Lung microvascular endothelial cell (primary cell): ENCODE data around the gene MMP7. TPM values are rescaled to one million over a fixed set of nuclear protein-coding genes. Genes with fewer than 3 reads are reported as not detected.

Experiments
- DNase-seq, 2 donors: peaks; one replicate each; pipeline versions ENCODE4 v3.0.0 to v3.0.0-alpha.2; 2010; ENCODE audit warnings: low read depth in 2 of 2
- total RNA-seq: library from RNA; depleted of rRNA; stranded (reverse); fragments of >200 nt; gene quantifications from 2 replicates; pipeline ENCODE4 v1.2.1, GENCODE V29; 2014

MMP7 gene
- total RNA-seq, 1 donor from 2014 or later = 0.20 TPM

DNA sequence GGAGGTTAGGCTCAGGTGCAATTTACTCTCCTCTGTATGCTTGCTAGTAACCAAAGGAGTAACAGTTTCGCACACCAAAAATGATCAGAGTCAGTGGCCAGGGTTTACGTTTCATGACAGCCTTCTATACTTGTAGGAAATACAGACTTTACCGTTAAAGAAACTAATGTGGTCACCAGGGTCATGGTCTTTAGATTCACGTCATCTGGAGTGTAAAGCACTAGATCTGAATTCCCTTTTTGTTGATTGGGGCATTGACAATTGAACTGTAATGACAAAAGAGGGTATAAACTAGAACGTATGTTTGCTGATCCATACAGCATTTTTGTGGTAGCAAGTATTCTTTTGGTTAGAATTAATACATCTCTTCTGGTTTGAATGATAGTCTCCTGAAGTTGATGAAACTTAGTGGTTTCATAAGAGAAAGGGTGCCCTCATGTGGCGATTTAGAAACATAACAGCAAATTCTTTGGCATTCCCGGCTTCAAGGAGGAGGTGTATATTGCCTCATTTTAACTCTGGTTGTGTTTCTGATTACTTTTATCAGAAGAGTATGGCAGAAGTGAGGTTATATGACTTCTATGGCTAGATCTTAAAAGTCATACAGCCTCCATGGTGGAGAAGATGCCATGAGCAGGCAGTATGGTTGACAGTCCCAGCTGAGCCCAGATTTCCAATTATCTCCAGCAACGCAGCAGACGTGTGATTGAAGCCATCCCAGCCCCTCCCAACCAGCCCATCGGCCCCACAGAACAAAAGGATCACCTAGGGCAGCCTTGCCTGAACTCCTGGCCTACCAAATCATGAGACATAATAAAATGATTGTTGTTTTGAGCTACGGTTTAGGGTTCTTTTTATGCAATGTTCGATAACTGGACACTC, 35.1 kb downstream of the MMP7 start:
- DNase-seq = peak; percentile 89 to 91

DNA sequence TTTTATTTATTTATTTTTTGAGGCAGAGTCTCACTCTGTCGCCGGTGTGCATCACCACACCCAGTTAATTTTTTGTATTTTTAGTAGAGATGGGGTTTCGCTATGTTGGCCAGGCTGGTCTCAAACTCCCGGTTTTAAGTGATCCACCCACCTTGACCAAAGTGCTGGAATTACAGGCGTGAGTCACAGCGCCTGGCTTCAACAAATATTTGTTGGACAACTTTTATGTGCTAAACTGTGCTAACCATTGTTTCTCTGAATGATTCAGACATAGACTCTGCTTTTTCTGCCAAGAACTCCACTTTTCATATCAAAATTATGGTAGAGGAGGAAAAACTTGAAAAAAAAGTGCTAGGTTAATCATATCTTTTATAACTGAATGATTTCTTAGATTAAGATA, 36.3 kb downstream of the MMP7 start:
- DNase-seq = peak; percentile 75 to 83

DNA sequence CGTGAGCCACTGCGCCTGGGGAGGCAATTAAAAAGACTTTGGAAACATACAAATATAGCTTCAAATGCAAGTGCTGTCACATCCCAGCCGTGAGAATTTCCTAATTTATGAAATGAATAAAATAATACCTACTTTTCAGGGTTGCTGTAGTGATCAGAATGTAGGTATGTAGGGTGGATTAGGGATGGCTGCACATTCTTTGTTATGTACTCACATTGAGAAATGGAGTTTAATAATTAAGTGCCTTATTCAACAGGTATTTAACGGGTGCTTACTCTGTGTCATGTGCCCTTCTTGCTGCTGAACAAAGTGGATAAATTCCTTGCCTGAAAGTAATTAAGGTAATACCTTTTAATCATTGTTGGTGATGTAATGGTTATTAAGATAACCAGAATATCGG, 37.0 kb downstream of the MMP7 start:
- DNase-seq = no peak

DNA sequence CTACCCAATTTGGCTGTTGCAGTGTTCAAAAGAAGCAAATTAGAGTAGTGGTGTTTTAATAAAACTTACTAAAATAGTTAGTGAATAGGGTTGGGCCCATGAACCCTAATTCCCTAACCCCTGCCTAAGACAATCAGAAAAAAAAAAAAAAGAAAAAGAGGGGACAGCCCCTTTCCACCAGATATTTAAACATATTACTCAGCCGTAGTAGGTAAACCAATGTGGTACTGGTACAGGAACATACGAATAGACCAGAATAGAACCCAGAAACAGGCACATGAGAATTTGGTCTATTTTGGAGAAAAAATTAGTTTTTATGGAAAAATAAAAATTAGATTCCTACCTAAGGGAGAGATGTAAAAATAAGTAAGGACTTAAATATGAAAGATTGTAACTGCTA, 38.6 kb downstream of the MMP7 start:
- no peak for DNase-seq

DNA sequence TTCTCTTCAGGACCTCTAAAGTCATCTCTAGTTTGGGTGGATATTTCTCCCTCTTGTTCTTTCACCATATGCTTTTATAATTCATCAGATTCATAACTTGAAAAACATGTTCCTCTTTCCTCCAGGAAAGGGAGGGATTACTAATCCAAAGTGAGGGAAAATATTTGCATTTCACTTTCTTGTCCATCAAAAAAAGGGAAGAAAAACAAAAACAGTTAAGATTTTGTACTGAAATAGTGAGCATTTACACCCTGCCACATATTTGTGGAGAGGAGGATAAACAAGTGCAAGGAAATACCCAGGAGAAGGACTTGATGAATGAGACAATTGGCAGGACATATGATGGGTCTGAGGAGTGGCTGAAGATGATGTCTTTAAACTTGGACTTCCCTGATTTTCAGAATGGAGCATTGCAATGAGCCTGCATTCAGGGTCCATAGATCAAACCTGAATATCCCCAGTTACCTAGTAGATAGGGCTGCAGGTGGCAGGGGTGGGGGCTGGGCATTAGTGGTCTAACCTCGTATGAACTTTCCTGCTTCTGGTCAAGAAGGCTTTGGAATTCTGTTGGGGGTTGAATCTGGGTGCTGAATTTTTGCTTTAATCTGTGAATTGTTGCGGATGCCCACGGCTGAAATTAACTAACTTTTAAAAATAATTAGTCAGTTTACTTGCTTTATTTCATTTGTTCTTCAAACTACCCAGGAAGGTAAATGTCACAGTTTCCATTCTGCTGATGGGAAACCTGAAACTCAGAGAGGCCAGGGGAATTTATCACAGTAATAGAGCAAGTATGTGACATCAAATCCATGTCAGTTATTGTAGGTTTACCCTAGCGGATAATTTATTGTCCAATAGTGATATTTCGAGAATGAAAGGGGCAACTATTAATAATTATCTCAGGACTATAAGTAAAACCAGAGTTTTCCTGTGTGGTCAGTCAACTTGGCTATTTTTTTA, 41.1 kb downstream of the MMP7 start:
- no peak for DNase-seq

DNA sequence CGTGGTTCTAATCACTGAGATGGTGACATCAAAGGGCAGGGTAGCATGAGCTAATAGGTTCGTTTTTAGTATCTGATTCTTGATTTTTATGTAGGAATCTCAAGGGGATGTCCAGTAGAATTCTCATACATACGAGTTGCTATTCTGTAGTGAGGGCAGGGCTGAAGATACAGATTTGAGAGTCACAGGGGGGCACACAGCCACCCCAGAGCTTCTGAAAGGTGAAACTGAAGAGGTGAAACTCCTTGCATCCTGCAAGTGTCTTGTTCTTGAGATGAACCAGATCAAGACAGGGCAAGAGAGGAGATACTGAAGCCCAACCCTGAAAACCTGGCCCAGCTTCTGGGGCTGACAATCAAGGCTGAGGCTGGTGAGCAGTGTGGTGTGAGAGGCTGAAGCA, 42.3 kb downstream of the MMP7 start:
- DNase-seq = no peak

DNA sequence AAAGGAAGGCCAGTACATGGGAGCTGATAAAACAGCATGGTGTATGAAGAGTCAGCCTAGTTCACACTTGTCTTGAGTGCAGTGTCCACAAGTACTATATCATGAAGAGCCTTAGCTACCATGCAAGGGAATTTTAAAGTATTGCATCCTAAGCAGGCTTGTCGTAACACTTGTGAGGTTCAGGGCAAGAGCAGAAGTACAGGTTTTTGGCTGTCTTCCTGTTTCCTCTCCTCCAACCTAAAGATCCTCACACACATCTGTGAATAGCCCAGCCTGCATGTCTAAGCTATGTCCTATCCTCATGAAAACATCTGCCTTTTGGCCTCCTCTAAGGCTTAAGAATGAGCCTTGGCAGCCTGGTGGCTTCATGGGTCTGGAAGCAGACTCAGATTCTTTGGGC, 43.3 kb downstream of the MMP7 start:
- no peak for DNase-seq

DNA sequence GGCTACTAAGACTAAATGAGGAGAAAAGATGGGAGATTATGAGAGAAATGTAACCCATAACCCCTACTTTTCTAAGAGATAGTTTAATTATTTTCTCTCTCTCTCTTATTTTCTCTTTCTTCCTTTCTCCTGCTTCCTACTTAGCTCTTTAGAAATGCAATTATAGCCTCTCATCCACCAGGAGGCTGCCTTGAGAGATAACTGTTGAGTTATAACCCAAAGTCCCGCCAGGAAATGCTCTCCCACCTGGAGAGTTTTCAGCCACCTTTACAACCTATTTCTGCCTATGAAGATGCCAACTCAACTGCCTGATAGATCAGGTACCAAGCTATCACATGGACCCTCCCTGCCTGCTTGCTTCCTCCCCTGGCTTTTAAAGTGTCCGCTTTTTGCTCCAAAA, 44.0 kb downstream of the MMP7 start:
- DNase-seq = no peak

DNA sequence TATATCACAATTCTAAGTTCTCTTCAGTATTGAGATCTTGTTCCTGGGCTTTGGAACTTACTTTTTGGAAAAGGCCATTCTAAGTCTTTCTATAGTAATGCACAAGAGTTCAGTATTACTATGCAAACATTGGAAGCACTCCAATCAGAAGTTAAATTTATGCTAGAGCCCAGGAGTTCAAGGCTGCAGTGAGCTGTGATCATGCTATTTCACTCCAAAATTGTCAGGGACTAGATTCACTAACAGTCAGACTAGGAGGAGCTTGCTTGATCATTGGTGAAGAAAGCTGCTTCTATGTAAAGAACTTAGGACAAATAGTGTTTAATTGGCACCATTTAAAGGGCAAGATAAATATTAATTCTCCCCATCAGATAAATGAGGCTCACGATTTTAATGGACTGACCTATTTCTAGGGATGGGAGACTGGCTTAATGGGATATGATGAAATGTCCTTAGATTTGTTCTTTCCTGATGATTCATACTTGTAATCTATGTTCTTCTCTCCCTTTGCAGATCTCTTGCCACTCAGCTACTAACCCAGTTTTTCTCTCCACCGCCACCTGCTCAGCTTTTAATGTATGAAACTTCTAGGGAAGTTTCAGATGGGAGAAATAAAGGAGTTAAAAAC, 45.3 kb downstream of the MMP7 start:
- no peak for DNase-seq

DNA sequence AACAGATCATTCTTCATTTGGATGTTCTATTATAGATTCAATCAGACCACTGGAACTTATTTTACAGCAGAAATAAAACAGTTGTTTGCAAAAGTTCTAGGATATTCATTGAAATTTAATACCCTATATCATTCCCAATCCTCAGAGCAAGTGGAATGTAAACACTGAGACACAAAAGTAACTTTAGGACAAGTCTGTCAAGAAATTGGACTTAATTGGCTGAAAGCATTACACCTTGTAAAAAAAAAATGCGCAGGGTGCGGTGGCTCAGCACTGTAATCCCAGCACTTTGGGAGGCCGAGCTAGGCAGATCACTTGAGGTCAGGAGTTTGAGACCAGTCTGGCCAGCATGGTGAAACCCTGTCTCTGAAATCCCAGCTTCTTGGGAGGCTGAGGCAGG, 48.1 kb downstream of the MMP7 start:
- DNase-seq = no peak

DNA sequence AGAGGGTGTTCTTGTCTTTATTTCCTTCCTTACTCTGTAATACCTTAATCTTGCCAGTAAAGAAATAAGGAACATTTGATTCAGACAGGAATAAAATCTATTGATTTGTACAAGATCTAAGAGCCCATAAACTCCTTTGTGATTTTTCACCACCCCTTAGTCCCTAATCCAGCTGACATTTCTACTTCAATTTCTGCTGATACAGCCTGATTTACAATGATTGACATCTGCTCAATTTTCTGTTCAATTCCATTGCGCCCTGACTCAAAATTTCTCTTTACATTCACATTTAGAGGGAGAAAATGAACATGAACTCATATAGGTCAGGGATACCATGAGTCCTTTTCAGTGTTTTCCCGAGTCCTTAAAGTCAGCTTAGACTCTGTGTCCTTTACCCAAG, 50.8 kb downstream of the MMP7 start:
- DNase-seq = no peak

DNA sequence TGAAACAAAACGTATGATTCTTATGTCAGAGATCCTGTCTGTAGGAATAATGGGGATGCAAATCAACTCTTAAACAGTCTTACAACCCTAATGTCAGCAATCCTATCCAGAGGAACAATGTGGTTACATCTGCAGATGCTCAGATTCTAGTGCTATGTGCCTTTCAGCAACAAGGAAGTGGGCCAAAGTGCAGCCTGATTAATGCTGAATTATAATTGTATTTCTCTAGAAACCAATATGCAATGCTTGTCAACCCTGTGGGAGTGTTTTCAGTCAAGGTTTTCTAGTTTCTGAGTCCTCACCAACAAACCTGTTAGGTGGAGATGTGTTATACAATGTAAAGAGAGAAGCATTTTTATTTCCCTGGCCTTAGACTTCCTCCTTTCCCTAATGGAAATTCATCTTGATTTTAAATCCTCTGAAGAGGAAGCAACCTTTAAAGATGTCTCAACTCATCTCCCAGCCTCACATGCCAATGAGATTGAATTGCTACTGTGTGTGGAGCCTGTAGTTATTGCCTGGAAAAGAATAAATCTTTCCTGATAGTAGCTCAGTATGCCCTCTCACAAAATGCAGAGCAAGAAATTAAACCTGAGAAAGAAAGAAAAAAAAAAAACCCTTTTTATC, 51.8 kb downstream of the MMP7 start:
- no peak for DNase-seq

DNA sequence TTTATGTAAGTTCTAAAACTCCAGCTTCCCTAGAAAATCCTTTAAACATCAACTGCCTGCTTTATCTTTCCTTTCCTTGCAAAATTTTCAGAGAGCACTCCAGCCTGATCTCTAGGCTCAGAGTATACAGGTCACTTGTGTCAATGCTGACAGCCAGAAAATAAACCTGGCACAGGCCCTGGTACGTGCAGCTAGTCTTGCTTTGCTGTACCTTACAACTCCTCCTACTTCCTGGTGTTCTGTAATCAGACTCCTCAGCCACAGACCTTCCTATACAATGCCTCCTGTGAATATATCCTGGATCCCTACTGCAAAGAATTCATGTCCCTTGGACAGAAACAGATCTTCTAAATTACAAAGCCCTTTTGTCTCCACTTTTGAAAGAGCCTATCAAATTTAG, 53.7 kb downstream of the MMP7 start:
- peak; percentile 9 to 14 for DNase-seq

DNA sequence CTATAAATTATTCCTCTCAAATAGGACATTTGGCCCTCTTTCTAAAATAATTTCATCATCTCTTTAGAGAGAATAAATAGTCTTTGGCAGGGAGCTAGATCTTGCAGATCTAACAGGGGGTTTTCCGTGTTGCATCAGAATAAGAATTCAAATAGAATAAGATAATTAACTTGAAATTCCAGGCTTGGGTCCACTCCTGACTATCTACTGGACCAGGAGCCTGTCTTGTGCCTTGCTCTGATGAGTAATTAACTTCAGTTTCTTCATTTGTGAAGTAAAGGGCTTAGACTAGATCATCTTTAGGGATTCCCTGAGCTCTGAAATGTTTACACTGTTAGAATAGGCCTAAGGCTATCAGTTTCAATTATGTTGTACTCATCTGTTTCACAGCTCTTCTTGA, 54.5 kb downstream of the MMP7 start:
- no peak for DNase-seq

DNA sequence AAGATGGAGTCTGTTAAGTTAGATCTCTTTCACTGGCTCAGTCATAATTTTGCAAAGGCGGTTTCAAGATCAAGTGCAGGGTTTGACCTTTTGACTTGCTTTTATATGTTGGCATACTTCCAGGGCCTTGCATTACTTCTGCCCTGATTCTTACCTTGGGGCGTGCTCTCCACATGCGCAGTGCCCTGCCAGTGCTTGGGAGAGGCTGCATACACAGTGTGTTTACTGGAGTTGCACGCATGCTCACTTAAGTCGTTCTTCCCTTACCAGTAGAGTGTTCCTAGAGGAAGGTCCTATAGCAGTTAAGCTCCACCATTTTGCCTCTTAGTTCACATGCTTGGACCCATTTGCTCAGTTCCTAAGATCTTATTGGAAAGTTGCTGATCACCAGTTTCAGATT, 57.0 kb downstream of the MMP7 start:
- DNase-seq = no peak

DNA sequence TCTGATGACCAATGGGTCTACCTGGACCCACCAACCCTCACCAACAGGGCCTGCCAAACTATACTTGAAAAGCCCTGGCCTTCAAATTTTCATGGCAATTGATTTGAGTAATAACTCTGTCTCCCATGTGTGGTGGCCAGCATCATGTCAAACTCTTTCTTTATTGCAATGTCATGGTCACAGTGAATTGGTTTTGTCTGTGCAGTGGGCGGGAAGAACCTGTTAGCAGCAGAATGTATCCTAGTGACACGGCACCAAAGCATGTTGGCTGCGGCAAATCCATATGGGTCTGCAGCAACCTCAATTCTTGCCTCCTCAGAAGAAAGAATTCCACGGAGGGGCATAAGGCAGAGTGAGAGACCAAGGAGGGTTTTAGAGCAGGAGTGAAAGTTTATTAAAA, 58.4 kb downstream of the MMP7 start:
- no peak for DNase-seq

DNA sequence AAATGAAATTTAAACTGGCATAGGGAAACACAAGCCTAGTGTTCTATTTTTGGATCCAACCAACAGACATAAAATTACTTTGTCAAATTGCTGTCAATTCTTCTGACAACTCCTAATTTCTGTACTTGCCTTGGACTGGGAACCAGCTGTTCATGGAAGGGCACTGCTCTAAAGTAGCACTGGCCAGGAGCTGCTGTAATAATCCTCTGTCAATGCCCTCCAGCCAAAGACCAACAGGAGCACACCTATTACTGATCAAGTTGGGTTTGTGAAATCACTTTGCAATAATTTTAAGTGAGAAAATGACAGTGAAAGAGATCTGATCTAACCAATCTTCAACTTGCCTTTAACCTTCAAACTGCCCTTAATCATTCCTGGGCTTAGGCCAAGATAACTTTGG, 59.1 kb downstream of the MMP7 start:
- no peak for DNase-seq
